Keratinocyte (primary cell): ENCODE measurements around the gene FURIN. TPM values are rescaled to one million over a fixed set of nuclear protein-coding genes. Genes with fewer than 3 reads are reported as not detected.
"Not testable (repeated sequence)": the region's sequence is repeated elsewhere in the genome, so short reads cannot be mapped to it uniquely, and the experiment has no call there.

ENCODE experiments used
- DNase-seq: peaks from one replicate; pipeline ENCODE4 v3.0.0-alpha.2; 2011; ENCODE audit warnings: low read depth, missing footprints, low spot score
- FAIRE-seq: peaks from 2 replicates; lab custom pipeline; 2011; peaks lifted over from hg19 to GRCh38; lab: Jason Lieb, UNC
- H2AFZ ChIP-seq: 2 replicates; pipeline ENCODE4 v1.6.0; 2012; ENCODE audit warnings: low read length, control low read depth, inconsistent platforms; ENCODE audit not compliant: control insufficient read depth
- H3K27ac ChIP-seq: 2 replicates; pipeline ENCODE4 v1.5.1; 2011; ENCODE audit warnings: low read length; ENCODE audit not compliant: control insufficient read depth, insufficient read depth
- H3K27me3 ChIP-seq: 3 replicates; pipeline ENCODE4 v1.6.0; 2011; ENCODE audit warnings: low read length; ENCODE audit not compliant: control insufficient read depth, insufficient read depth; ENCODE audit errors: extremely low read depth
- H3K36me3 ChIP-seq, 2 experiments: 2 replicates in 1 of 2; 3 replicates in 1 of 2; pipeline ENCODE4 v1.5.1; 2011; ENCODE audit warnings: low read length in 2 of 2, mild to moderate bottlenecking in 1 of 2; ENCODE audit not compliant: control insufficient read depth in 2 of 2, insufficient read depth in 2 of 2; ENCODE audit errors: extremely low read depth in 1 of 2
- H3K4me1 ChIP-seq: 3 replicates; pipeline ENCODE4 v1.5.1; 2011; ENCODE audit warnings: low read length; ENCODE audit not compliant: control insufficient read depth, insufficient read depth; ENCODE audit errors: extremely low read depth
- H3K4me2 ChIP-seq: 3 replicates; pipeline ENCODE4 v1.6.0; 2011; ENCODE audit warnings: low read depth, low read length; ENCODE audit not compliant: control insufficient read depth, insufficient read depth; ENCODE audit errors: extremely low read depth
- H3K4me3 ChIP-seq, 3 experiments: fragments of 200-600 bp in 1 of 3; sonication (generic) in 1 of 3; 2 replicates in 2 of 3; 3 replicates in 1 of 3; pipeline ENCODE4 v1.5.1; 2011 to 2016; ENCODE audit warnings: low read length in 3 of 3, mild to moderate bottlenecking in 3 of 3, control low read depth in 2 of 3, inconsistent platforms in 1 of 3, low read depth in 1 of 3, mixed read lengths in 1 of 3, mixed run types in 1 of 3, moderate library complexity in 1 of 3; ENCODE audit not compliant: control insufficient read depth in 2 of 3, insufficient read depth in 2 of 3; ENCODE audit errors: extremely low read depth in 1 of 3
- H3K79me2 ChIP-seq: 2 replicates; pipeline ENCODE4 v1.6.0; 2012; ENCODE audit warnings: low read length; ENCODE audit not compliant: control insufficient read depth, insufficient read depth
- H3K9ac ChIP-seq: 3 replicates; pipeline ENCODE4 v1.6.0; 2011; ENCODE audit warnings: low read length; ENCODE audit not compliant: control insufficient read depth, insufficient read depth; ENCODE audit errors: extremely low read depth
- H3K9me1 ChIP-seq: 3 replicates; pipeline ENCODE4 v1.6.0; 2011; ENCODE audit warnings: low read length; ENCODE audit not compliant: control insufficient read depth, insufficient read depth; ENCODE audit errors: extremely low read depth
- H3K9me3 ChIP-seq: 2 replicates; pipeline ENCODE4 v1.5.1; 2012; ENCODE audit warnings: low read depth, low read length; ENCODE audit not compliant: control insufficient read depth
- H4K20me1 ChIP-seq: 3 replicates; pipeline ENCODE4 v1.6.0; 2011; ENCODE audit warnings: low read length; ENCODE audit not compliant: control insufficient read depth, insufficient read depth; ENCODE audit errors: extremely low read depth
- CTCF ChIP-seq, 3 experiments: IDR thresholded peaks in 1 of 3; conservative IDR thresholded peaks in 1 of 3; optimal IDR thresholded peaks in 1 of 3; 2 replicates in 2 of 3; 3 replicates in 1 of 3; pipeline versions ENCODE3 to v1.5.1; 2011; ENCODE audit warnings: low read length in 3 of 3, mild to moderate bottlenecking in 3 of 3, moderate library complexity in 2 of 3, control low read depth in 1 of 3, inconsistent platforms in 1 of 3; ENCODE audit not compliant: insufficient read depth in 2 of 3; ENCODE audit errors: extremely low read depth in 1 of 3
- EZH2 ChIP-seq: IDR thresholded peaks from one replicate; pipeline ENCODE4 v1.6.1; 2012; ENCODE audit warnings: inconsistent platforms, mild to moderate bottlenecking, low read length, moderate library complexity
- dilution Hi-C: fragments of 300-500 bp; cut with MboI; formaldehyde crosslinking; loops from one replicate; pipeline ENCODE4 v1.7.0; 2020; ENCODE audit warnings: low sequenced_read_pairs; ENCODE audit not compliant: extremely low pct_ligation_motif_present
- polyA plus RNA-seq, 5 experiments: library from polyadenylated mRNA; depleted of rRNA in 3 of 5; stranded (reverse) in 3 of 5; stranded (forward) in 1 of 5; unstranded in 1 of 5; fragments of >200 nt; gene quantifications; 1 replicate in 1 of 5; 2 replicates in 3 of 5; 3 replicates in 1 of 5; pipeline versions ENCODE4 v1.2.1 to v1.2.3, GENCODE V29; 2011 to 2012; ENCODE audit warnings: missing spikeins in 2 of 5, low read depth in 1 of 5, low replicate concordance in 1 of 5

FURIN gene
- polyA plus RNA-seq, 1 donor (not counting 4 experiments of a cell fraction or from before 2014, with no cell fraction given): 22.8 TPM

DNA sequence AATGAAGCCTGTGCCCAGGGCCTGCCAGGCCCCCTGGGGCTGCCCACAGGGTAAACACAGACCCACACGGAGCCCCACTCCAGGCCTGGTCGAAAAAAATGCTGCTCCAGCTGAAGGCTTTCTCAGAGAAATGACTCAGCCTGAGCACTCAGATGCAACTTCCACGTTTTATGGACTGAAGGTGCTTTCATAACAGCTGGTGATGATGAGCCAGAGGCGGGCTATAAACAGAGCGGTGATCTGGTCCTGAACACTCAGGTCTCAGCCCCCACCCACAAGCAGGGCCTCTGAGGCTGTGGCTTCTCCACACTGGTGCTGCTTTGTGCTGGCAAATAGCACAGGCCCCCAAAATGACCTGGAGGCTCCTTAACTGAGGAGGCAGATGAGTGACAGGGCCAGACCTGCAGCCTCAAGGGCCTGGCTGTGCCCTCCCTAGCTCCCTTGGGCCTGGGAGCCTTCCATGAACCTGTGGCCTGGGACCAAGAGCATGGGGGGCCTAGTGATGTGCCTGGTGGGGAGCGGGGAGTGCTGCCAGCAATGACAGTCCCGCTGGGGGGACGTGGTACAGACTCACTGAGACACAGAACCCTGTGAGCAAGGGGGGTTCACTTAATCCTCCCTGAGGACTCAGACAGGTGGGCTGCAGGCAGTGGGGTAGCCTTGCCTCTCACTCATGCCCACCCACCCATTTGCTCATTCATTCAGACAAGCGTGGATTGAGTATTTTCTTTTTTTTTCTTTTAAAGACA is 23.0 kb upstream of the FURIN start:
- Histone ChIP-seq H3K27ac (peak overlapping the region; percentile 26), H3K9me3 (no peaks in the 10 kb centered on the region), H3K4me2 (no peak overlapping the region), H3K4me1 (peaks cover 7% of the 10 kb centered on the region), H3K79me2 (no peaks in the 10 kb centered on the region), H4K20me1 (no peaks in the 10 kb centered on the region), H2AFZ (no peak overlapping the region), H3K9ac (no peak overlapping the region), H3K27me3 (no peaks in the 10 kb centered on the region), H3K9me1 (no peaks in the 10 kb centered on the region), H3K36me3 (no peaks in the 10 kb centered on the region), H3K4me3 (no peak overlapping the region)
- FAIRE-seq (peak; percentile 72), DNase-seq (peak; percentile 48)
- dilution Hi-C loops: no loop called here
- TF ChIP-seq EZH2 (no peak), CTCF (optimal IDR thresholded peaks at IDR 0.05 in 1 of 3, IDR thresholded peaks at IDR 0.05 in 1 of 3, conservative IDR thresholded peaks at IDR 0.05 in 1 of 3; ENCODE audit: extremely low read depth in 1 of 3, insufficient read depth in 2 of 3, low read length in 3 of 3) (no peak)

- H3K4me3 ChIP-seq, DNase-seq, H3K4me2 ChIP-seq, H4K20me1 ChIP-seq, H3K27me3 ChIP-seq, H2AFZ ChIP-seq, H3K9me1 ChIP-seq, H3K9me3 ChIP-seq, H3K36me3 ChIP-seq, dilution Hi-C loops, FAIRE-seq, H3K79me2 ChIP-seq, H3K27ac ChIP-seq, H3K9ac ChIP-seq: not testable (repeated sequence)
- H3K4me1 ChIP-seq: peaks cover 14% of the 10 kb centered on the region
Measured at GRCh38 chr15:90849424-90849823, 19.0 kb upstream of the FURIN start.

DNA sequence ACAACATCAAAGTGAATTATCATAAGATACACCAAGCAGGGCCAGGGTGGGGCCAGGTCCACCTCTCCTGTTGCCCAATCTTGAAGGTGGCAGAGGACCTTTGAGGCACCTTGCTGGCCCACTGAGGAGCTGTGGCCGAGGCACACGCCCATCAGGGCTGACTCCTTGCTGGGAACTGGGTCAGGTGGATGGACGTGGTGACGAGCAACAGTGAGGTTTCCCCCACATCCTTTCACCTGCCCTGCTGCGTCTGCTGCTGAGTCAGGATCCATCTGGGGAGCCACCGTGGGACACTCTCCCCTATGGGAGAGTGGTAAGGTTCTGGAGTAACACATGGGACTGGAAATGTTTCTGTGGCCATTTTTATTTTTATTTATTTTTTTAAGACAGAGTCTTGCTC is 17.3 kb upstream of the FURIN start:
- peaks cover 6% of the 10 kb centered on the region for H3K4me1 ChIP-seq
- FAIRE-seq (no peak), DNase-seq (no peak)
- no peaks in the 10 kb centered on the region for H3K9me1 ChIP-seq
- TF ChIP-seq CTCF (optimal IDR thresholded peaks at IDR 0.05 in 1 of 3, IDR thresholded peaks at IDR 0.05 in 1 of 3, conservative IDR thresholded peaks at IDR 0.05 in 1 of 3; ENCODE audit: extremely low read depth in 1 of 3, insufficient read depth in 2 of 3, low read length in 3 of 3) (no peak), EZH2 (no peak)
- no peaks in the 10 kb centered on the region for H4K20me1 ChIP-seq
- no peak overlapping the region for H2AFZ ChIP-seq
- H3K4me3 ChIP-seq: no peak overlapping the region
- dilution Hi-C loops: no loop called here
- no peak overlapping the region for H3K4me2 ChIP-seq
- no peak overlapping the region for H3K27ac ChIP-seq
- H3K9ac ChIP-seq: no peak overlapping the region
- no peaks in the 10 kb centered on the region for H3K9me3 ChIP-seq
- H3K79me2 ChIP-seq: no peaks in the 10 kb centered on the region
- H3K36me3 ChIP-seq: no peaks in the 10 kb centered on the region
- no peaks in the 10 kb centered on the region for H3K27me3 ChIP-seq
